ENCODE measurements around the gene MCAM. TPM values are rescaled to one million over a fixed set of nuclear protein-coding genes. Genes with fewer than 3 reads are reported as not detected.

The MCAM gene
- total and polyA plus RNA-seq, 4 experiments from 2014 or later = 0.26 to 0.82 (median 0.34) TPM

DNA sequence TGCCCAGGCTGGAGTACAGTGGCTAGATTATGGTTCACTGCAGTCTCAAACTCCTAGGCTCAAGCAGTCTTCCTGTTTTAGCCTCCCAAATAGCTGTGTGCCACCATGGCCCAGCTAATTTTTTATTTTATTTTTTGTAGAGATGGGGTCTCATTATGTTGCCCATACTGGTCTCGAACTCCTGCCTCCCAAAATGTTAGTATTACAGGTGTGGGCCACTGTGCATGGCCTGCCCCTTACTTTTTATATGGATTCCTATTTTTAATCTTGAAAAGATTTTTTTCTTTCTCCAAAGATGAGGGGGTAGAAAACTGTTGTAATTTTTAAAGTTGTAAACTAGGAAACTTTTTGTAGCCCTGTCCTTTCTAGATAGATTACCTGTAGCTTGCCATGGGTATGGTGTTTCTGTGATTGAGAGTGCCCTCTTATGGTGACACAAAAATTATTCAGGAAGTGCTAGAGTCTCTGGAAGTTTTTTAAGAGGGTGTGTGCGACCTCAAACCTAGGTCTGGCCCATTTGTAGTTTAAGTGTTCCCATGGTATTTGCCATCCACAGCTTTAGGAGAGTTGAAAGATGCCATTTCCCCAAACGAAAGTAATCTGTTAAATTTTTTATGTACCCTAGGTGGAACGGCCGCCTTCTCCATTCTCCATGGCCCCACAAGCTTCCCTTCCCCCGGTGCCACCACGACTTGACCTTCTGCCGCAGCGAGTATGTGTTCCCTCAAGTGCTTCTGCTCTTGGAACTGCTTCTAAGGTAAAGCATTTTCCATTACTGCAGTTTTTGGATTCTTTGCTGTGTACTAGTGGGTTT, 32.4 kb downstream of the MCAM start:
- H3K27ac Mint-ChIP-seq = peak overlapping the region in 6 of 7 donors; percentile 30 to 87 (median 76)
- peaks cover 50 to 55% of the 10 kb centered on the region in 2 donors for H3K36me3 Mint-ChIP-seq
- H3K4me1 Mint-ChIP-seq = peaks cover 17 to 30% (median 21%) of the 10 kb centered on the region in 4 donors
- H3K27me3 Mint-ChIP-seq = no peaks in the 10 kb centered on the region
- DNase-seq = peak in 4 of 5 donors; percentile 62 to 64 (median 62)
- no peak overlapping the region for H3K4me3 ChIP-seq (ENCODE audit: low read length in 2 of 2)
- H3K27ac ChIP-seq (ENCODE audit: low read depth, low read length) = no peak overlapping the region
- H3K4me1 ChIP-seq (ENCODE audit: insufficient read depth, low read length) = peaks cover 9% of the 10 kb centered on the region
- ChIA-PET CTCF (ENCODE audit: partially characterized antibody) (interaction anchor here (0.8 to 3.6 kb wide), 19 partner anchors 11 to 218 kb away, joined by 3 to 79 read pairs (median 6); partner anchors contain the start of genes CBL and VPS11), POLR2A (ENCODE audit: partially characterized antibody) (interaction anchor here (0.5 to 3.2 kb wide), 9 partner anchors 13 to 190 kb away, joined by 3 to 44 read pairs (median 4); partner anchors contain the start of genes CBL and NLRX1)
- peak overlapping the region in 1 of 8 donors; percentile 20 for H3K4me3 Mint-ChIP-seq
- no peaks in the 10 kb centered on the region for H3K9me3 ChIP-seq (ENCODE audit: control insufficient read depth in 1 of 2, low read length in 2 of 2)
- H3K36me3 ChIP-seq (ENCODE audit: insufficient read depth, low read length) = peaks cover 26% of the 10 kb centered on the region
- H3K27me3 ChIP-seq (ENCODE audit: insufficient read depth, low read length) = no peaks in the 10 kb centered on the region
- intact Hi-C loops (cut with micrococcal nuclease) = loop anchor here (1.0 to 5.0 kb wide), 7 partner anchors 22 to 217 kb away; partner anchors contain the start of genes CBL, NLRX1 and VPS11
- peaks cover 0 to 1% (median 0%) of the 10 kb centered on the region in 8 donors for H3K9me3 Mint-ChIP-seq

DNA sequence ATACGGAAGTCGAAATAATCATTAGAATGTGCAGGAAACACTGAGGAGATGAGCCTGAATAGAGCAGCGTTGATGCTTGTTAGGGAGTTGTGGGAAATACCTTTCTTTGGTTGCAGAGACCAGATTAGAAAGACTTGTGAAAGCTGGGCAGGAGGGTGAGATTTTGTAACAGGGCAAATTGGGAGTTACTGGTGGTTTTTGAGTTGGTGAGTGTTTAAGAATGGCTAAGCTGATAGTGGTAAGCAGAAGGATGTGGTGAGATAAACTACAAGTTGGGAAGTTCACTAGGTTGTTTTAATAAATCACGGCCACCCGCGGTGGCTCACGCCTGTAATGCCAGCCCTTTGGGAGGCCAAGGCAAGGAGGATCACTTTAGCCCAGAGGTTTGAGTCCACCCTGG, 34.4 kb downstream of the MCAM start:
- POLR2A ChIA-PET (ENCODE audit: partially characterized antibody) = interaction anchor here (0.6 to 3.2 kb wide), 5 partner anchors 15 to 226 kb away, joined by 3 to 44 read pairs (median 4); partner anchors contain the start of gene CBL

GRCh38 chr11:119277660-119278059, 39.3 kb downstream of the MCAM start:
- Histone ChIP-seq H3K36me3 (ENCODE audit: insufficient read depth, low read length) (peaks cover 40% of the 10 kb centered on the region), H3K4me3 (ENCODE audit: low read length in 2 of 2) (no peak overlapping the region), H3K27me3 (ENCODE audit: insufficient read depth, low read length) (no peaks in the 10 kb centered on the region), H3K9me3 (ENCODE audit: control insufficient read depth in 1 of 2, low read length in 2 of 2) (no peaks in the 10 kb centered on the region), H3K27ac (ENCODE audit: low read depth, low read length) (no peak overlapping the region), H3K4me1 (ENCODE audit: insufficient read depth, low read length) (no peaks in the 10 kb centered on the region)
- H3K4me1 Mint-ChIP-seq = peaks cover 6 to 13% (median 8%) of the 10 kb centered on the region in 4 donors
- H3K27ac Mint-ChIP-seq = no peak overlapping the region
- H3K27me3 Mint-ChIP-seq = no peaks in the 10 kb centered on the region
- intact Hi-C loops (cut with micrococcal nuclease) = no loop called here
- ChIA-PET CTCF (ENCODE audit: partially characterized antibody) (interaction anchor here (0.7 to 1.7 kb wide), 6 partner anchors 15 to 109 kb away, joined by 3 to 5 read pairs (median 3); partner anchors contain the start of gene CBL), POLR2A (ENCODE audit: partially characterized antibody) (interaction anchor here (0.9 to 1.4 kb wide), 3 partner anchors 13 to 72 kb away, joined by 3 to 6 read pairs (median 3); partner anchors contain the start of gene CBL)
- H3K36me3 Mint-ChIP-seq = peaks cover 44 to 55% of the 10 kb centered on the region in 2 donors
- no peaks in the 10 kb centered on the region for H3K9me3 Mint-ChIP-seq
- no peak for DNase-seq
- H3K4me3 Mint-ChIP-seq = no peak overlapping the region

More for the DNA sequence above, 34.4 kb downstream of the MCAM start:
- H3K4me1 ChIP-seq (ENCODE audit: insufficient read depth, low read length) = peaks cover 9% of the 10 kb centered on the region
- CTCF ChIA-PET (ENCODE audit: partially characterized antibody) = interaction anchor here (0.8 to 3.6 kb wide), 15 partner anchors 11 to 225 kb away, joined by 3 to 79 read pairs (median 9); partner anchors contain the start of genes CBL and VPS11
- no peaks in the 10 kb centered on the region for H3K27me3 ChIP-seq (ENCODE audit: insufficient read depth, low read length)
- intact Hi-C loops (cut with micrococcal nuclease) = loop anchor here (5.0 kb wide), 3 partner anchors 40 to 215 kb away; partner anchors contain the start of gene VPS11
- no peak overlapping the region for H3K4me3 Mint-ChIP-seq
- H3K9me3 Mint-ChIP-seq = peaks cover 0 to 1% (median 0%) of the 10 kb centered on the region in 8 donors
- DNase-seq = no peak
- no peak overlapping the region for H3K27ac ChIP-seq (ENCODE audit: low read depth, low read length)
- H3K4me3 ChIP-seq (ENCODE audit: low read length in 2 of 2) = no peak overlapping the region
- peak overlapping the region in 3 of 7 donors; percentile 43 to 70 (median 65) for H3K27ac Mint-ChIP-seq
- H3K36me3 Mint-ChIP-seq = peaks cover 41 to 52% of the 10 kb centered on the region in 2 donors
- H3K9me3 ChIP-seq (ENCODE audit: control insufficient read depth in 1 of 2, low read length in 2 of 2) = no peaks in the 10 kb centered on the region
- peaks cover 17 to 30% (median 21%) of the 10 kb centered on the region in 4 donors for H3K4me1 Mint-ChIP-seq
- peaks cover 45% of the 10 kb centered on the region for H3K36me3 ChIP-seq (ENCODE audit: insufficient read depth, low read length)
- H3K27me3 Mint-ChIP-seq = no peaks in the 10 kb centered on the region

GRCh38 chr11:119273721-119274120, 43.2 kb downstream of the MCAM start:
- Mint-ChIP-seq H3K4me3 (no peak overlapping the region), H3K36me3 (peaks cover 35 to 47% of the 10 kb centered on the region in 2 donors), H3K4me1 (peaks cover 0 to 8% (median 4%) of the 10 kb centered on the region in 4 donors), H3K27ac (peak overlapping the region in 1 of 7 donors; percentile 50), H3K27me3 (no peaks in the 10 kb centered on the region), H3K9me3 (no peaks in the 10 kb centered on the region)
- Histone ChIP-seq H3K27me3 (ENCODE audit: insufficient read depth, low read length) (no peaks in the 10 kb centered on the region), H3K27ac (ENCODE audit: low read depth, low read length) (no peak overlapping the region), H3K4me3 (ENCODE audit: low read length in 2 of 2) (no peak overlapping the region), H3K36me3 (ENCODE audit: insufficient read depth, low read length) (peaks cover 33% of the 10 kb centered on the region), H3K4me1 (ENCODE audit: insufficient read depth, low read length) (no peaks in the 10 kb centered on the region), H3K9me3 (ENCODE audit: control insufficient read depth in 1 of 2, low read length in 2 of 2) (no peaks in the 10 kb centered on the region)
- CTCF ChIA-PET (ENCODE audit: partially characterized antibody) = interaction anchor here (1.0 to 3.6 kb wide), 4 partner anchors 10 to 69 kb away, joined by 3 to 21 read pairs (median 5); no protein-coding TSS in a partner anchor
- no peak for DNase-seq
- intact Hi-C loops (cut with micrococcal nuclease) = no loop called here
- POLR2A ChIA-PET (ENCODE audit: partially characterized antibody) = no interaction called here

GRCh38 chr11:119267645-119268044, 49.3 kb downstream of the MCAM start:
- Histone ChIP-seq H3K4me1 (ENCODE audit: insufficient read depth, low read length) (peaks cover 53% of the 10 kb centered on the region), H3K36me3 (ENCODE audit: insufficient read depth, low read length) (no peaks in the 10 kb centered on the region), H3K4me3 (ENCODE audit: low read length in 2 of 2) (no peak overlapping the region), H3K27me3 (ENCODE audit: insufficient read depth, low read length) (no peaks in the 10 kb centered on the region), H3K27ac (ENCODE audit: low read depth, low read length) (no peak overlapping the region), H3K9me3 (ENCODE audit: control insufficient read depth in 1 of 2, low read length in 2 of 2) (no peaks in the 10 kb centered on the region)
- peaks cover 9 to 13% of the 10 kb centered on the region in 2 donors for H3K36me3 Mint-ChIP-seq
- H3K4me1 Mint-ChIP-seq = peaks cover 28 to 49% (median 32%) of the 10 kb centered on the region in 4 donors
- DNase-seq = no peak
- peak overlapping the region; percentile 61 to 97 (median 81) for H3K27ac Mint-ChIP-seq
- H3K4me3 Mint-ChIP-seq = peak overlapping the region in 6 of 8 donors; percentile 27 to 87 (median 70)
- intact Hi-C loops (cut with micrococcal nuclease) = no loop called here
- POLR2A ChIA-PET (ENCODE audit: partially characterized antibody) = interaction anchor here (1.0 to 3.3 kb wide), 3 partner anchors 16 to 160 kb away, joined by 3 to 22 read pairs (median 3); partner anchors contain the start of genes C2CD2L and CBL
- peaks cover 0 to 1% (median 0%) of the 10 kb centered on the region in 8 donors for H3K9me3 Mint-ChIP-seq
- CTCF ChIA-PET (ENCODE audit: partially characterized antibody) = interaction anchor here (1.1 to 1.3 kb wide), 2 partner anchors 17 to 62 kb away, joined by 4 to 5 read pairs; partner anchors contain the start of gene CBL
- no peaks in the 10 kb centered on the region for H3K27me3 Mint-ChIP-seq

GRCh38 chr11:119266517-119267255, 50.2 kb downstream of the MCAM start:
- peak overlapping the region; percentile 26 to 87 (median 77) for H3K4me3 Mint-ChIP-seq
- peaks cover 0 to 1% (median 0%) of the 10 kb centered on the region in 8 donors for H3K9me3 Mint-ChIP-seq
- Histone ChIP-seq H3K4me3 (ENCODE audit: low read length in 2 of 2) (no peak overlapping the region), H3K27me3 (ENCODE audit: insufficient read depth, low read length) (no peaks in the 10 kb centered on the region), H3K27ac (ENCODE audit: low read depth, low read length) (peak overlapping the region; percentile 14), H3K4me1 (ENCODE audit: insufficient read depth, low read length) (peaks cover 63% of the 10 kb centered on the region), H3K36me3 (ENCODE audit: insufficient read depth, low read length) (no peaks in the 10 kb centered on the region), H3K9me3 (ENCODE audit: control insufficient read depth in 1 of 2, low read length in 2 of 2) (no peaks in the 10 kb centered on the region)
- peak in 1 of 5 donors; percentile 14 for DNase-seq
- ChIA-PET CTCF (ENCODE audit: partially characterized antibody) (interaction anchor here (1.2 to 9.1 kb wide), 5 partner anchors 17 to 98 kb away, joined by 3 to 68 read pairs (median 4); partner anchors contain the start of gene CBL), POLR2A (ENCODE audit: partially characterized antibody) (interaction anchor here (0.6 to 3.3 kb wide), 10 partner anchors 9 to 159 kb away, joined by 3 to 22 read pairs (median 4); partner anchors contain the start of genes C2CD2L and CBL)
- H3K27me3 Mint-ChIP-seq = no peaks in the 10 kb centered on the region
- H3K27ac Mint-ChIP-seq = peak overlapping the region; percentile 61 to 97 (median 81)
- H3K4me1 Mint-ChIP-seq = peaks cover 28 to 49% (median 32%) of the 10 kb centered on the region in 4 donors
- peaks cover 5% of the 10 kb centered on the region in 2 donors for H3K36me3 Mint-ChIP-seq
- intact Hi-C loops (cut with micrococcal nuclease) = loop anchor here (1.0 kb wide), 1 partner anchor 61 kb away; no protein-coding TSS in a partner anchor
